Left lobe of liver (tissue), 2 donors: ENCODE results near the gene MOCS3. TPM values are rescaled to one million over a fixed set of nuclear protein-coding genes. Genes with fewer than 3 reads are reported as not detected.

Experiments used
- ATAC-seq: fragments of 200-7000 bp; cut with Tn5 transposase; one replicate; pipeline ENCODE4 v1.9.1; 2020; ENCODE audit warnings: mild to moderate bottlenecking, moderate library complexity
- DNase-seq: peaks from one replicate; pipeline ENCODE4 v3.0.0-alpha.2; 2020; ENCODE audit warnings: low spot score
- total RNA-seq: library from RNA; stranded (reverse); gene quantifications from one replicate; pipeline ENCODE4 v1.2.1, GENCODE V29; 2021
- donor health status: DM: no; HTN: no; CAD: no; lungs with moderate emphysema.
- donor health status: DM: no; HTN: yes; CAD: no.

Gene MOCS3
- total RNA-seq, 1 donor from 2014 or later: 2.6 TPM

GRCh38 chr20:51009303-51010042 lies 50.9 kb downstream of the MOCS3 start:
- DNase-seq: no peak

GRCh38 chr20:51010043-51010365 lies 51.4 kb downstream of the MOCS3 start:
- no peak for ATAC-seq
- DNase-seq: no peak

More at GRCh38 chr20:51009303-51010042, 50.9 kb downstream of the MOCS3 start:
- no peak for ATAC-seq

GRCh38 chr20:51010932-51011331 lies 52.3 kb downstream of the MOCS3 start:
- DNase-seq (no peak), ATAC-seq (no peak)

- no peak for DNase-seq
- ATAC-seq: no peak
Measured at GRCh38 chr20:51011479-51011878, 52.9 kb downstream of the MOCS3 start.

- no peak for ATAC-seq
- DNase-seq: no peak
Measured at GRCh38 chr20:51012357-51012756, 53.7 kb downstream of the MOCS3 start.

Other genes with a start within 250 kb of the MOCS3 start
- gene PARD6B, start 227.2 kb upstream of the MOCS3 start, total RNA-seq: 10.9 TPM
- gene BCAS4, start 163.8 kb upstream of the MOCS3 start, total RNA-seq: 0.83 TPM
- 21.1 TPM for gene ADNP, start 27.4 kb upstream of the MOCS3 start, total RNA-seq
- 13.6 TPM for gene DPM1, start 286 bp upstream of the MOCS3 start, total RNA-seq
- 0.20 TPM for gene KCNG1, start 64.3 kb downstream of the MOCS3 start, total RNA-seq